Measurements from ENCODE around the gene FAM90A26.
A peak's percentile ranks its signal among the peaks of the same experiment; 100 is the strongest.
"Not testable (repeated sequence)": the region's sequence is repeated elsewhere in the genome, so short reads cannot be mapped to it uniquely, and the experiment has no call there.

Gene FAM90A26, protein sequence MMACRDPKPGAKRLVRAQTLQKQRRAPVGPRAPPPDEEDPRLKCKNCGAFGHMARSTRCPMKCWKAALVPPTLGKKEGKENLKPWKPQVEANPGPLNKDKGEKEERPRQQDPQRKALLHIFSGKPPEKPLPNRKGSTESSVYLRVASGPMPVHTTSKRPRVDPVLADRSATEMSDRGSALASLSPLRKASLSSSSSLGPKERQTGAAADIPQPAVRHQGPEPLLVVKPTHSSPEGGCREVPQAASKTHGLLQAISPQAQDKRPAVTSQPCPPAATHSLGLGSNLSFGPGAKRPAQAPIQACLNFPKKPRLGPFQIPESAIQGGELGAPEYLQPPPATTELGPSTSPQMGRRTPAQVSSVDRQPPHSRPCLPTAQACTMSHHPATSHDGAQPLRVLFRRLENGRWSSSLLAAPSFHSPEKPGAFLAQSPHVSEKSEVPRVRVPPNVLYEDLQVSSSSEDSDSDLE

DNA sequence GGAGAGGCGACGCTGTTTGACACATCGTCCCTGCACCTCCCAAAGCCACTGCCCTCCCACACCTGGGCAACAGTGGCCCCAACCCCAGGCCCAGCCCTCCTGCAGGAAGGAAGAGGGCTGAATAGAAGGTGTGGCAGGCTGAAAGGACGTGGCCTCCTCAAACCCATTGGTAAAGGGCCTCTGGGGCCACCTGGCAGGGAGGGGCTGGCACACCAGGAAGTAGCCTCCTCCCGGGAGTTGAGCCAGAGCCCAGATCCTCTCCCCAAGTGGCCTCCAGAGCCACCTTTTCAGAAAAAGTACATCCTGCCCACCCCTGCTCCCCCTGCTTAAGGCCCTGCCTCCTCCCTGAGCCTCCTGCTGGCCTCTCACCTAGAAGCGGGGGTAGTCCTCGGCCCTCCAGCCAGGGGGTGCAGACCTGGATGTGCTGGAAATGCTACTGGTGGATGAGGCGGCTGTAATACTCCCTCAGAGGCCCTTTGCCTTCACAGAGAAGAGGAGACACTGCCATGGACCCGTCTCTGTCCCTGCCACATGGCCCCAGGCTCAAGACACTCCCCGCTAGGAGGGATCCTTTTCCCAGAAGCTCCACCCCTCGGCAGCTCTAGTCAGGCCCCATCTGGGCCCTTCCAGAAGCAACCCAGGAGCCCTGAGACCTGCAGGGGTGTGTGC is at the start of gene FAM90A26:
TSS of gene FAM90A26 (plus strand) at position 619 of the 669 bp plus-strand sequence. CDS start 2,764 bp downstream, outside the sequence.
- FAIRE-seq, result not testable (repeated sequence)

DNA sequence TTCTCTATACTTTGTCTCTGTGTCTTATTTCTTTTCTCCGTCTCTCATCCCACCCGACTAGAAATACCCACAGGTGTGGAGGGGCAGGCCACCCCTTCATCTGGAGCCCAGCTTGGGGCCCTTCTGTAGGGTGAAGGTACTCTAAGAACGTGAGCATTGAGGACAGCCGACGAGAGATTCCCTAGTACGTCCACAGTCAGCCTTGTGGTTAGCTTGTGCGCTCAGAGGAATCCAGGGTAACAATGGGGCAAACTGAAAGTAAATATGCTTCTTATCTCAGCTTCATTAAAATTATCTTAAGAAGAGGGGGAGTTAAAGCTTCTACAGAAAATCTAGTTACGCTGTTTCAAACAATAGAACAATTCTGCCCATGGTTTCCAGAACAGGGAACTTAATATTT is 47.5 kb upstream of the FAM90A26 start:
- FAIRE-seq, result not testable (repeated sequence)

DNA sequence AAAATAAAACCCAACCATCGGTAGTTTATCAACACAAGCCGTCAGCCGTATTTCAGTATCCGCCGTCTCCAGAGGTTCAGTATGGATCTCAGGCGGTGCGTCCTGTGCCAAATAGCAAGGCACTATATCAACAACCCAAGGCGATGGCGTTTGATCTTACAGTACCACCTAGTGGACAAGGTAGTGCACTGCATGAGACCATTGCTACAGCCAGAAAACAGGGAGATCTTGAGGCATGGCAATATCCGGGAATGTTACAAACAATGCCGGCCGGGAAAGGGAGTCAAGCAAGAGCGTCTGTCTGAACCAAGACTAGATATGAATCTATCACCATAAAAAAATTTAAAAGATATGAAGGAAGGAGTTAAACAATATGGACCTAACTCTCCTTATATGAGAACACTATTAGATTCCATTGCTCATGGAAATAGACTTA is 46.6 kb upstream of the FAM90A26 start:
- not testable (repeated sequence) for FAIRE-seq

DNA sequence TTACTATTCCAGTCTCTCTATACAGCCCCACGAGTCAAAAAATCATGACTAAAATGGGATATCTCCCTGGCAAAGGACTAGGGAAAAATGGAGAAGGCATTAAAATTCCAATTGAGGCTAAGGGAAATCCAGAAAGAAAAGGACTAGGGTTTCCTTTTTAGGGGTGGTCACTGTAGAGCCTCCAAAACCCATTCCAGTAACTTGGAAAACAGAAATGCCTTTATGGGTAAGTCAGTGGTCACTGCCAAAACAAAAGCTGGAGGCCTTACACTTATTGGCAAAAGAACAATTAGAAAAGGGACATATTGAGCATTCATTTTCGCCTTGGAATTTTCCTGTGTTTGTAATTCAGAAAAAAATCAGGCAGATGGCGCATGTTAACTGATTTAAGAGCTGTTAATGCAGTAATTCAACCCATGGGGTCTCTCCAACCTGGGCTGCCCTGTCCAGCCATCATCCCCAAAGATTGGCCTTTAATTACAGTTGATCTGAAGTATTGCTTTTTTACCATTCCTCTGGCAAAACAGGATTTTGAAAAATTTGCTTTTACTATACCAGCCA is 44.5 kb upstream of the FAM90A26 start:
- FAIRE-seq, result not testable (repeated sequence)

DNA sequence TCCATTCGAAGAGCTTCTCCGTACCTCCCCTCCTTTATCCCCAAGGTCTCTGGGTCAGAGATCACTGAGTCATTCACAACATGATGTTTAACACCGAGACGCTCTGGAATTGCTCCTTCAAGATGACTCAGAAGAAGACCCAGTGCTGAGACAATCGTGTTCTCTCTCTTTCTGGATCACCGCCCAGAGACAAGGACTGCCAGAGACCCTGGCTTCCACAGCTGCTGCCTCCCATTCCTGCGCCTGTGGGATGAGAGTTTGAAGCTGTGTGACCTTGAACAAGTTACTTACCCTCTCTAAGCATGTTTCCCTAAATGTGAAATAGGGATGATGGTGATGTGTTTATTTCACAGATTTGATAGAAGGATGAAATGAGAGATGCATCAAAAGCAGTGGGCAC is 38.8 kb upstream of the FAM90A26 start:
- FAIRE-seq, result not testable (repeated sequence)

DNA sequence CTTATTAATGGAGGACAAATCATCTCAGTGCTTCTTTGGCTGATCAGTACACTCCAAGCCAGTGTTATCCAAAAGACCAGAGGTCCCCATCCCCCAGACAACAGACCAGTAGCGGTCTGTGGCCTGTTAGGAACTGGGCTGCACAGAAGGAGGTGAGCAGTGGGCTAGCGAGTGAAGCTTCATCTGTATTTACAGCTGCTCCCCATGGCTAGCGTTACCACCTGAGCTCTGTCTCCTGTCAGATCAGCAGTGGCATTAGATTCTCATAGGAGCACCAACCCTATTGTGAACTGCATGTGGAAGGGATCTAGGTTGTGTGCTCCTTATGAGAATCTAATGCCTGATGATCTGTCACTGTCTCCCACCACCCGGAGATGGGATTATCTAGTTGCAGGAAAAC is 37.4 kb upstream of the FAM90A26 start:
- FAIRE-seq, result not testable (repeated sequence)

DNA sequence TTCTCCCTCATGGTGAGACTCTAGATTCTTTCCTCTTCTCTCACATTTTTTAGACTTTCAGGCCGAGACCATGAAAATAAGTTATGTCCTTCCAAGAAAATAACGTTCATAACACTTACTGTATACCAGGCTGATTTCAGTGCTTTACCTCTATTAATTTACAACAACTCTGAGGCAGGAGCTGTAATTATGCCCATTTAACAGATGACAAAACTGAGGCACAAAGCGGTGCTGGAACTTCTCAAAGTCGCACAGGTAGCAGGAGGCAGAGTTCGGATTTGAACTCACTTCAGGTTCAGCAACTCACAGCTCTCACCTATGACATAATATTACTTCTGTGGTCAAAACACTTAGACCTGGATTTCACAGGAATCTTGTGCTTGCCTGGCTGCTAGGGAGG is 36.2 kb upstream of the FAM90A26 start:
- FAIRE-seq, result not testable (repeated sequence)

DNA sequence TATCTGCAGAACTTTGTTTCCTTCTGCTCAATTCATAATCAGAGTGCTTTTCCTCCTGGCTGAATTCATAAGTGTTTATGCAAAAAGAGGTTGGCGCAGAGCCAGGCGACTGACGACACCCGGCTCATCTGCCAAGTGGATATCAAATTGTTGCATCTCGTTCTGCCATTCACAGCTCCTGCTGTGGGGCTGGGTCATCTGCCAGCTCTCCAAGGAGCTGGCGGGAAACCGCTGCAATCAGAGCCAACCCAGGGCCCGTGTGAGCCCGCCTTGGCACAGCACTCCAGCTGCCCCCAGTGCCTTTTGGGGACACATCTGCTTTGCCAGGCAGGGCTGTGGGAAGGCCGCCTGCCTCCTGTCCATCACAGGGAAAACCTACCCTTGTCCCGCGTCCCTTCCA is 35.7 kb upstream of the FAM90A26 start:
- FAIRE-seq, result not testable (repeated sequence)

DNA sequence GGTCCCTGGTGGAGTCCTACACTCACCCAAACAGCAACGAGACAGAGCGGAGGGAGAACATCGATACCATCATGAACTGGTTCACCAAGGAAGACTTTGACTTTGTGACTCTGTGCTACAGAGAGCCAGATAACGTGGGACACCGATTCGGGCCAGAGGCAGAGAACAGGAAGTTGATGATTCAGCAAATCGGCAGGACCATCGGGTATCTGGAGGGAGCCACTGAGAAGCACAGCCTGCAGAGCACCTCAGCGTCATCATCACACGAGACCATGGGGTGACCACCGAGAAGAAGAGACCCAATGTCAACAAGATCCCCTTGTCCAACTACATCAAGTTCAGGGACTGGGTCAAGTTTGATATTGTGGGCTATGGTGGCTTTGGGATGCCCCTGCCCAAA is 29.2 kb upstream of the FAM90A26 start:
- FAIRE-seq, result not testable (repeated sequence)

DNA sequence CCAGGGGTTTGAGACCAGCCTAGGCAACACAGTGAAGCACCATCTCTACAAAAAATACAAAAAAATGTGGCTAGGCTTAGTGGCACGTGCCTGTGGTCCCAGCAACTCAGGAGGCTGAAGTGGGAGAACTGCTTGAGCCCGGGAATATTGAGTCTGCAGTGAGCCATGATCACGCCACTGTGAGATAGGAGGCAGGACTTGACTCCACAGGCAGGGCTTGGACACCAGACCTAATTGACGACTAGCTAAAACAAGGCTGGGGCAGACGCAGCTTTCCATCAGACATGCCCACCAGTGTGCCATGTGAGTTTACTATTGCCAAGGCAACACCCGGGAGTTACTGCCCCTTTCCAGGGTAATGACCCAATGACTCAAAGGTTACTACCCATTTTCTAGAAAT is 27.4 kb upstream of the FAM90A26 start:
- not testable (repeated sequence) for FAIRE-seq

DNA sequence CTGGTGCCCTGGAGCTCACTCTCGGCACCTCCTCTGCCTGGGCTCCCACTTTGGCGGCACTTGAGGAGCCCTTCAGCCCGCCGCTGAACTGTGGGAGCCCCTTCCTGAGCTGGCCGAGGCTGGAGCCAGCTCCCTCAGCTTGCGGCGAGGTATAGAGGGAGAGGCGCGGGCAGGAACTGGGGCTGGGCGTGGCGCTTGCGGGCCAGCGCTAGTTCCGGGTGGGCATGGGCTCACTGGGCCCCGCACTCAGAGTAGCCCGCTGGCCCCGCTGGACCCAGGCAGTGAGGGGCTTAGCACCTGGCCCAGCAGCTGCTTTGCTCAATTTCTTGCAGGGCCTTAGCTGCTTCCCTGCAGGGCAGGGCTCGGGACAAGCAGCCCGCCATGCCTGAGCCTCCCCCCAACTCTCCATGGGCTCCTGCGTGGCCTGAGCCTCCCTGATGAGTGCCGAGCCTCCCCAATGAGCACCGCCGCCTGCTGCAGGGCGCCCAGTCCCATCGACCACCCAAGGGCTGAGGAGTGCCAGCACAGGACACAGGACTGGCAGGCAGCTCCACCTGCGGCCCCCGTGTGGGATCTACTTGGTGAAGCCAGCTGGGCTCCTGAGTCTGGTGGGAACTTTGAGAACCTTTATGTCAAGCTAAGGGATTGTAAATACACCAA is 26.7 kb upstream of the FAM90A26 start:
- FAIRE-seq, result no peak

DNA sequence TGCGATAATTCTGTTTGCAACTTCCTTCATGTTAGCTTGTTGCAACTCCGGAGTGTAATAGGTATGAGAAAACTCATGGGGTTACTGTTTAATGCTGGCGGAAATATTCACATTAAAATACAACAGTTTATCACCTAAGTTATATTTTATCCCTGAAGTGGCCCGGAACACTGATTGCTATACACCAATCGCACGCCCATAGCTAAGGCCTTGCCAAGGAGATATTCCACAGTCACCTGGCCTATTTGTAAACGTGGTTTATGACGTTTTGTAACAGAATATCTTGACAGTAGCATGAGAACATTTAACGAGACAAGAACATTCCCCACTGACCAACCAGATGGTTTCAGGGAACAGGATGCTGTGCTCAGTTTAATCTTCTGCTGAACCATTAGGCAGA is 23.2 kb upstream of the FAM90A26 start:
- no peak for FAIRE-seq

DNA sequence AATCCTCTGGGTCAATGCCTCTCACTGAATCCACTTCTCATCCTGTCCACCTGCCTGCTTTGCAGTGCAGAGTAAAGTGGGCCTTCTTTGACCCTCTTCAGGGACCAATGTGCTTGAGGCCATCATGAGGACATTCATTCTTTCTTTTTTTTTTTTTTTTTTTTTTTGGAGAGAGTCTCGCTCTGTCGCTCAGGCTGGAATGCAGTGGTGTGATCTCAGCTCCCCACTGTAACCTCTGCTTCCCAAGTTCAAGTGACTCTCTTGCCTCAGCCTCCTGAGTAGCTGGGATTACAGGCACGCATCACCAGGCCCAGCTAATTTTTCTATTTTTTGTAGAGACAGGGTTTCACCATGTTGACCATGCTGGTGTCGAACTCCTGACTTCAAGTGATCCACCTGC is 22.8 kb upstream of the FAM90A26 start:
- FAIRE-seq, result not testable (repeated sequence)

DNA sequence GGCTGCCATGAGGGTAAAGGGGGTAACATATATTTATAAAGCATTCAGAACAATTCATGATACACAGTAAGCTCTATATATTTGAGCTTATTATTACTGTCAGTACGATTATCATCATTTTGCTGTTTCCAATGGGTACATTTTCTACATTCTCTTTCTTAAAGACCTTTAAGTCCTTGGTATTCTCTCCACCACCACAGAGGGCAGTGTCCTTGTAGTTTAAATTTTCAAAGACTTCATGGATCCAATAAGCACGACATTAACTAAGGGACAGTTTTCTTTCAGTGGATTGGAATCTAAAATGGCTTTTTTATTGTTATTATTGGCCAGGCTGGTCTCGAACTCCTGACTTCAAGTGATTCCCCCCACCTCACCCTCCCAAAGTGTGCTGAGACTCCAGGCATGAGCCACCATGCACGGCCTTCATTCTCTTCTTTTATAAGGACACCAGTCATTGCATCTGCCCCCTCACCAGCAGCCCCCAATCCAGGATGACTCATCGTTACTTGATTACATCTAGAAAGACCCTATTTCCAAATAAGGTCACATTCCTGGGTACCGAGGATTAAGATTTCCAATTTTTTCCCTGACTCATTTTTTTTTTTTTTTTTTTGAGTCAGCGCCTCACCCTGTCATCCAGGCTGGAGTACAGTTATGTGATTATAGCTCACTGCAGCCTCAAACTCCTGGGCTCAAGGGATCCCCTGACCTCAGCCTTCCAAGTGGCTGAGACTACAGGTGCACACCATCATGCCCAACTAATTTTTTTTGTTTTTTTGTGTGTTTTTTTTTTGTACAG is 21.4 kb upstream of the FAM90A26 start:
- not testable (repeated sequence) for FAIRE-seq

DNA sequence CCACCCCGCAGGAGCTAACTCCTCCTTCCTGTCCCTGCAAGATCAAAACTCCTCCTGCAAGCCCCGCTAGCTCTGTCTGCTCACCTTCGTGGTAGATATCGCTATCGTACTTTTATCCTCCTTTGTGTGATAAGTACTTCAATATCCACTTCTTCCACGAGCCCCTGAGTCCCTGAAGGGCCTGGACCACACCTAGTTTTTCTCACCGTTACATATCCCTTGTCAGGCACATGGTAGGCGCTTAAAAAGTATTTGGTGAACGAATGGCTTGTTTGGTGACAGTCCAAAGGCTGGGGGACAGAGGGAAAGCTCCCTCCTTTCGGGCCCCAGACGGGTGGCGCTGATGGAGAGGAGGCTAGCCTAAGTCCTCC is 18.4 kb upstream of the FAM90A26 start:
- FAIRE-seq, result peak; percentile 50

DNA sequence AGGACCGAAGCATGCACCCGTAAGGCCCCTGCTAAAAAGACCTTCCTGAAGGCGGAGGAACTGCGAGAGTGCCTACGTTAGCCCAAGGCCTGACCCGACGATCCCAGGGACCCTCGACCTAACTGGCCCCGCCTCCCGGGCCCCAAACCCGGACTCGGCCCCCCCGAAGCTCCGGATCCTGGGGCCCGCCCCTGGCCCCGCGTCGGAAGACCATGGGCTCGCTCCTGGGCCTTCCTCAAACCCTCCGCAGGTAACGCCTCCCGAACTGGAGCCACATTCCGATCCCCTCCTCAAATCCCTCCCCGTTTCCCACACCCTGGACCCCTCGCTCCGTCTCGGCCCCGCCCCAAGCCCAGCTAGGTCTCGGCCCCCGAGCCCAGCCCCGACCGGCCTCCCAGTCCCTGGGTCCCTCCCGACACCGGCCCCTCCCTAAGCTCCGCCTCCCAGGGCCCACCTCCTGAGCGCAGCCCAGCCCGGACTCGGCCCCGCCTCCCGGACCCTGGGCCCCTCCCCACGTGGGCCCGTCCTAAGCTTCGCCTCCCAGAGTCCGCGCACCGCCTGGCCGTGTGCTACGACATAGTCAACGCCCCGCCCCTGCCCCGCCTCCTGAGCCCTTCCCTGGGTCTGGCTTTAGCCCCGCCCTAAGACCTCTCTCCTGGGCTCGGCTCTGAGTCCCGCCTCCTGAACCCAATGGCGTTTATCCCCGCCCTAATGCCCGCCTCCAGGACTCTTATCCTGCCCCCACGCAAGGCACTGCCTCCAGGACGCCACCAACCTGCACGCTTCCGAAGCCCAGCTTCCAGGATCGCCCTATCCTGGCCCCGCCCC is 17.8 kb upstream of the FAM90A26 start:
- FAIRE-seq, result peak; percentile 100

DNA sequence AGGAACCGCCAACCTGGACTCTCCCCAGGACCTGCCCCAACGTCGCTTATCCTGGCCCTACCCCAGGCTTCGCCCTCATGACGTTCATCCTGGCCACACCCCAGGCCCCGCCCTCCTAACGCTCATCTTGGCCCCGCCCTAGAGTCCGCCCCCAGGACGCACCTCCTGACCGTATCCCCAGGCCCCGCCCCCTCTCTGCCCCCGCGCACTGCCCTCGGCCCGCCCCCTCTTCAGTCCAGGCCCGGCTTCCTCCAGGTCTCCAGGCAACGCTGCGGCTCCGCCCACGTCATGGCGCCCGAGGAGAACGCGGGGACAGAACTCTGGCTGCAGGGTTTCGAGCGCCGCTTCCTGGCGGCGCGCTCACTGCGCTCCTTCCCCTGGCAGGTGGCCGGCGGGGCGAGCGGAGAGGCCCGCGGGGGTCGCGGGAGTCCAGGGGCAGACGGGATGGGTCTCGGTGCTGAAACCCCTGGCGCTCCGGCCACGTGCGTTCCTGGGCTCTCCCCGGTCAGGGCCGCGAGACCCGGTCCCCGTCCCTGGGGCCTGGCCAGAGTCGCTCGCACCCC is 17.1 kb upstream of the FAM90A26 start:
- not testable (repeated sequence) for FAIRE-seq

DNA sequence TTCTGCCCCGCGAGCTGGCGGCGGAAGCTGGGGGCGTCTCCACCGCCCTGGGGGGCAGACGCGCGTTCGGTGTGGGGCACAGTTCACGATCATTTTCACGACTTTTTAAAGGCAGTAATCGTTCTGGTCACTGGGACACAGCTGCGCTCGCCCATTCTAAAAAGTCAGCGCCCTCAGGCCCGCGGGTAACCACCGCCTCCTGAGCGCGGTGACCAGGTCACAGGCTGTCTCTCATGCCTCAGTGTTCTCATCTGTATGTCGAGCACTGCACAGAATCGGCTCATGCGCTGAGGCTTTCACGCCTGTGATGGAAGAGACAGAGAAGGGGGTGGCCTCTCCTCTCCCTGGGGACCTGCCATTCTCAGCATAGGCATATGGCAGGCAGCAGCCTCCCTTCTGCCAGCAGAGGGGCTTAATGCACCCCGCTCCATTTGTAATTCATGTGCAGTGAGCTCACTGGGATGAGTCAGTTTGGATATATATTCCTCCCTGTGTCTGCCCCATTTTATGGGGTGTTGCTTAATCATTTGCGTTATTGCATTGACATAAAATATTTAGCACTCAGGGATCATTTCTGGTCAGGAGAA is 16.5 kb upstream of the FAM90A26 start:
- FAIRE-seq, result not testable (repeated sequence)

DNA sequence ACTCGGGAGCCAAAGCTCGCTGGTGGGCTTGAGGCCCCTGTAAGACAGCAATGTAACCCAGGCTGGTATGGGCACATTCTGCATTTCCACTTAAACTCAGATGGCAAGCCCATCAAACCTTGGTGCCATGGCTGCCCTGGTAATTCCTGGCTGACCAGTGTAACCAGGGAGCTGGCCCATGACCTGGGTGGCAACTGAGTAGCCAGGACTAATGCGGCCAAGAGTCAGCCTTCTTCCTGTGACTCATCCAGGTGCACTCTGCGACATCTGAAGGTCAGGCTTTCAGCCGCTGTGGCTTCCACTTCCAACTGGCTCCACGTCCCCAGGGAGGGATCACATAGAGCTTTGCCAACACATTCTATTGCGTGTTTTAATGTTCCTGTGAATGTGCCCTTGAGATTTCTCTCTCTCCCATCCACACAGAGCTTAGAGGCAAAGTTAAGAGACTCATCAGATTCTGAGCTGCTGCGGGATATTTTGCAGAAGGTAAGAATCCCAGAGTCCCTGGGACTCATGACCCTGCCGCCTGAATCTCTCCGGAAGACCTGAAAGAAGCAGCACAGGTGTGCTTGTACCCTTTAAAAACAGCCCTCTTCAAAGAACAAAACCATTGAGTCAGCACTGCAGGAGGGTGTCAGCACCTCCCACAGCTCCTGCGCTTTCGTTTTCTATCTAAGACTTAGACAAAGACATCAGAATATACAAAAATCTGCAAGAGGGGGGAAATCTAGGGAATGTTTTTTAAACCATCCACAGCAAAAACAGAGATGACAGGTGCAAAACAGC is 14.9 kb upstream of the FAM90A26 start:
- not testable (repeated sequence) for FAIRE-seq

DNA sequence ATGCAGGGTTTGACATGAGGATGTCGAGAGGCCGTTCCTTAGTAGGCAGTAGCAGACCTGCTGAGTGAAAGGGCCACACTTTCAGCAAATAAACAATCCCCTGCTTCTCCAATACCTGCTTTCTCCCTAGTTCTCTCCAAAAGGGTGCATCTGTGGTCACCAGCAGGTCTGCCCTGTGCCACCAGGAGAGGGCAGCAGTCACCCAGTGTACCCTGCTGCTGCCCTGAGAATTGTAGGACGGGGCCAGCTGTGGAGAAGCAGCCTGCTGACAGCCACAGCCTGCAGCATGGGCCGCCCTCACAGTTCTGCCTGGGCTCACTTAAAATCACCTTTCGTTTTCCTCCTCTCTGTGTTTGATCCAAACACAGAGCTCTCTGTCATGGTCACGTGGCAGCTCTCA is 11.8 kb upstream of the FAM90A26 start:
- not testable (repeated sequence) for FAIRE-seq
